NOMO-1 treated with DMSO at 0.1 percent for 48 hours (cell line): ENCODE results near the gene OR8G1.
A peak's percentile ranks its signal among the peaks of the same experiment; 100 is the strongest.

Source experiments
- DNase-seq: peaks from one replicate; lab custom pipeline; 2025; ENCODE audit not compliant: unreplicated experiment; lab: John Stamatoyannopoulos, UW

Gene OR8G1, protein sequence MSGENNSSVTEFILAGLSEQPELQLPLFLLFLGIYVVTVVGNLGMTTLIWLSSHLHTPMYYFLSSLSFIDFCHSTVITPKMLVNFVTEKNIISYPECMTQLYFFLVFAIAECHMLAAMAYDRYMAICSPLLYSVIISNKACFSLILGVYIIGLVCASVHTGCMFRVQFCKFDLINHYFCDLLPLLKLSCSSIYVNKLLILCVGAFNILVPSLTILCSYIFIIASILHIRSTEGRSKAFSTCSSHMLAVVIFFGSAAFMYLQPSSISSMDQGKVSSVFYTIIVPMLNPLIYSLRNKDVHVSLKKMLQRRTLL

GRCh38 chr11:124240621-124241397 is at the start of gene OR8G1:
OR8G1 (plus strand) TSS chr11:124241095; CDS start chr11:124249676, 8,581 bp downstream.
- no peak for DNase-seq

DNA sequence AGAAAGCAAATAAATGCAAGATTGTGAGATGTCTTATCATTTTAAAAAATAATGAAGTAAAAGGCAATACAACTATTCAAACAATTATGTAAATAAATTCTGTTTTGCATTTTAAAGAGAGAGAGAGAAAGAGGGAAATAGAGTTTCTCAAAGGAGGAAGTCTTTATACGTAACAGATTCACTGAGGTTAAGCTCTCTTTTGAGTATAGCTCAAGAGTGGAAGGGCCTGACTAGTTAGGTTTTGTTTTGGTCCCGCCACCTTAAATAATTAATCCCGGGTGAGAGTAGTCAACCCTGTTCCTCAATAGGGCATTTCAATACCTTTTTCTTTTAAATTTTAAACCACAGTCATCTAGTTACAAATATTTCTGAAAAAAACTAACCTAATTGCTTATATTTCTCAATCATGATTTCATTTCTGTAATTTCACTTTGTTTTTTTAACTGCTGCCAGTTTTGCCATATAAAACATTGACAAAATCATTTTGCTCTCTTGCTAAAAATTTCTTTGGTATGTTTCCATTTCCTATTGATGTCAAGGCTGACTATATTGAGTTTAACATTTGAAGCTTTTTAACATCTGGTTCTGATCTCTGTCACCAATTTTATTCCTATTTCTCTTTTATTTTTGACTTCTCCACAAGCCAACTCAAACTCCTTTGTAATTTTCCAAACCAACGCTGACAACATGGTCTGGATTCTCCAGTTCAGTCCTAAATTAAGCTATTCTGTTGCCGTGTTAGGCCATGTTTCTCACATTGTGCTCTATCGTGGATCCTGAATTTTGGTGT is 47.5 kb upstream of the OR8G1 start:
- DNase-seq = peak; percentile 67

DNA sequence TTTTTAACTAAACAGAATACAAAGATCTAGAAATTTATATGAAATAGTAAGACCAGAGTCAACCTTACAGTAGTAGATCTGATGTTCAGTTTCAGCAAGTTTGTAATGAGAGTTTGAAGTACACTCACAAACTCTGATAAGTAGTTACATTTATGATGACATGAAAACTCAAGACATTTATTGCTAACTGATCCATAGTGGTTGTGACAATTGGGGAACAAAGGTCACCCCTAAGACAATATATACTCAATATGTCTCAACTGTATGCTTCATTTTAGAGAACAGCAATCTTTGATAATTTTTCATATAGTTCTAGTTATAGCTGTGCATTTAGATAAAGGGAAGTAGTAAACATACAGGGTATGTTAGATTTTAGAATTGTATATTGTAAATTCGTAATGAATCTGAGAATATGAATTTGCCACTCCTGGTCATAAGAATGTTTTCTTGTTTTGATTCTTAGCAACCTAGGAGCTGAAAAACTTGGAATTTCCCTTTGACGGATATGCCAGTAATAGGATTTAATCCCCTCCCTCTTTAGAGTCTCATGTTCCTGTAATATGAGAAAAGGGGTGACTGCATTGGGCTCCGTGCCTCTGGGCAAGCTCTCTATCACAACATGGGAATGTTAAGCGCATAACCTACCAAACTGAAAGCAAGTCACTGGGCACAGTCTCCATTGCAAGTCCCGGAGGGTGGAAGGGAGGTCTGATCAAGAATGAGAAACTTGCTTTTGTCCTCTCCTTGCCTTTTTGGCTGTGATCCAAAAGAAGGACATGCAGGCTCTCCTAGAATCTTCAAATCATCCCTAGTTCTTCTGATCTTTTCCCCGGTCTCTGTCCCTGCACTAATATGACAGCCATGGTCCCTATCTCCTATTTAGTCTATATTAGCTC is 46.4 kb upstream of the OR8G1 start:
- no peak for DNase-seq

DNA sequence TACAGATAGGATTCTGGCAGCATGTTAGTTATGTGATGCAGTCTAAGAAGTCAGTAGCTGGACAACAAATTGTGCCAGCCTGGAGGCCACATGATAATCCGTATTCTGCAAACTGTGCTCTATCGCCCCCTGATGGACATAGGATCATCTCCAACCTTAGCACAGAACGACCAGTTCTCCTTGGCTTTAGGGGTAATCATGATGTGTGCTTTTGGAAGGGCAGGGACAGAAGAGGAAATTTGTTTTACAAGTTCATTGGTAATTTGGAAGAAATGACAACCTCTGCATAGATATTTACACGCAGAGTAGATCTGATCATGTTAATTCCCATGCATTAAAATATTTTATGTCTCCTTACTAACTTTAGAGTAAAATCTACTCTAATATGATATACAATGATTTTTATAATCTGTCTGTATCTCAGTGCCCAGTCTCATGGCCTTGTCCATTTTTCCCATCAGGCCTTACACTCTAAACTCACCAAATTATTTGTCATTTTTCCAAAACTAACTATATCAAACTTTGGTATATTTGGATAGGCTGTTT is 45.6 kb upstream of the OR8G1 start:
- DNase-seq = peak; percentile 47

DNA sequence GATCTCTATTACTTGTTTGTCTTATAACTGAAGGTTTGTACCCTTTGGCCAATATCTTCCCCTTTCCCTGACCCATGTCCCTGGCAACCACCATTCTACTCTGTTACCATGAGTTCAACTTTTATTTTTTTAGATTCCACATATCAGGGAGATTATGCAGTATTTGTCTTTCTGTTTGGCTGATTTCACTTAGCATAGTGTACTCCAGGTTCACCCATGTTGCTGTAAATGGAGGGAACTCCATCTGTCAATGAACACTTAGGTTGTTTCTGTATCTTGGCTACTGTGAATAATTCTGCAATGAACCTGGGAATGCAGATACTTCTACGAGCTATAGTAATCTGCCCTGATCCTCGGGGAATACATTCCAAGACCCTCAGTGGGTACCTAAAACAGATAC is 42.9 kb upstream of the OR8G1 start:
- no peak for DNase-seq

DNA sequence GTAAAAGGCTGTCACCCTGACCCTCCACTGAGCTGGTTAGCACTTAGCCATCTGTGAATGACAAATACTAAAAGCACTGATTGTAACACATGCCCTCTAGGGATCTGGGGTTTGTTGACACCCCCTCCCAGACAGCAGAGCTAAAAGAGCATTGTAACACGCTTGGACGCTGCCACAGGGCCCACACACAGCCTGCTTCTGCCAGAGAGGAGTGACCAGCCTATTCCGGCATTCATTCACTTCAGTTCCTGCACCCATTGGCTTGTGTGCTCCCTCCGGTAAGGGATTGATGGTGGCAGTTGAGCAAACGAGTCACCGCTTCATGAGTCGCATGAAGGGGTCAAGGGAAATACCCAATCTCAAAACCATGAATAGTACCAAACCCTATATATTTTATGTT is 42.0 kb upstream of the OR8G1 start:
- DNase-seq = no peak

DNA sequence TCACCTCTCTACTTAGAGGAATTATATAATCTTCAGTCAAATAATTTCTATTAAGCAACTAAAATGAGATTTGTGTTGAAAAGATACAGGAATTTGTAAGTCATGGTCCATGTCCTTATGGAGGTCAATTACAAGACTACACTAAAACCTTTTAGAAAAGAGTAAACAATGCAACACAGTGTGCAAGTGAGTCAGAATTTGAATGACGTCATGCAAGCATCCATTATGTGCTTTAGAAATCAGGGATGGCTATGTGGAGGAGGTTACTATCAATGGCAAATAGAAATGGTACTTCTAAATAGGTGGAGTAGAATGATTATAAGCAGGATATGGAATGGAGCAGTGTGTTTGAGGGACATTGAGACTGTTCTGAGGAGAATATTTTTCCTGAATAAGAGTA is 41.2 kb upstream of the OR8G1 start:
- no peak for DNase-seq

- DNase-seq = no peak
These were observed 40.2 kb upstream of the OR8G1 start for GRCh38 chr11:124200671-124201070.

DNA sequence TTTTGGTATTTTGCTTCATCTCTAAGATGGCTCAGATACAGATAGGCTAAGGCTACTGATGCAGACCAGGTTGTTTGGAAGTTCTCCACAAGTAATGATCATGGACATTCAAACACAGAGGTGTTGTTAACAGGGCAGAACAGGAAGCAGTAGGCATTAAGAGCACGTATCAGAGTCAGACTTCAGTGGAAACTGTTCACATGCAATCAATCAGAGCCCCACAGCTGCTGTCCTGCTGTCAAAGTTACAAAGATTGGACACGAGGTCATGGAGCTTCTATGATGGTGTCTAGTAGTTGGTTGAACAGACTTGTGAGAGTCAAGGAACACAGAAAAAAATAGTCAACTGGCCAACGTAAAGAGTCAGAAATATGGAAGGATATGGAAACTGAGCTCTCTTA is 37.9 kb upstream of the OR8G1 start:
- no peak for DNase-seq

- DNase-seq = no peak
These were observed 36.9 kb upstream of the OR8G1 start for GRCh38 chr11:124204008-124204407.

- peak; percentile 28 for DNase-seq
These were observed 33.6 kb upstream of the OR8G1 start for GRCh38 chr11:124207102-124207792.

- no peak for DNase-seq
These were observed 31.0 kb upstream of the OR8G1 start for GRCh38 chr11:124209824-124210357.

GRCh38 chr11:124210421-124210820 is 30.5 kb upstream of the OR8G1 start:
- DNase-seq = no peak

DNA sequence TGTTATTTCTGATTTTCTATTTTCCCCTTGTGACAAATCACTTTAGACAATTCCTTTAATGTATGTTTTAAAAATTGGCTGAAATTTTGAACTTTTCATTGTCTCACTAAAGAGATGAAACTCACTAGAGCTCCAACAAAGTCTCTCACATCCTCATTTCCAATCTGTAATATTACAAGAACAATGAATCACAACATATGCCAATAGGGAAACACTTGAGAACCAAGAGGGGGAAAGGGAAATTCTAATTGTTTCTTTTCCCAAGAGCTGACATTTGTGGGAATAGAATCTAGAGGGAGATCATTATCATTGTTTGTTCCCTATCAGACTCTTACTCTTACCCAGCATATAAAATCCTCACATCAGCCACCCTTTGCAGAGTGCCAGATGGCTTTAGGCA is 29.6 kb upstream of the OR8G1 start:
- no peak for DNase-seq

DNA sequence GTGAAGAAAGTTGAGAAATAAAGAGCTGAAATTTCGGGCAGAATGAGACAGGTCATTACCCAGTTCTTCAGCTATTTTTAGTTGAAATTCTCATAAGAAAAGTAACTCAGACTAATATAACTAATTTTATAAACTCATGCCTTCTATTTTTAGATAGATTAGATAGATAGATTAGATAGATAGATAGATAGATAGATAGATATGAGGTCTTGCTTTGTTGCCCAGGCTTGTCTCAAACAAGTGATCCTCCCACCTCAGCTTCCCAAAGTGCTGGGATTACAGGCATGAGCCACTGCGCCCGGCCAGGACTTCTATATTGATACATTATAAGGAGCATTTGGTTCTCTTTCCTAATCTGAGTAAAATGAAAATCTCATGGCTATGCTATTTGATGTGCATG is 26.9 kb upstream of the OR8G1 start:
- no peak for DNase-seq

- DNase-seq = no peak
These were observed 21.8 kb upstream of the OR8G1 start for GRCh38 chr11:124219126-124219525.

DNA sequence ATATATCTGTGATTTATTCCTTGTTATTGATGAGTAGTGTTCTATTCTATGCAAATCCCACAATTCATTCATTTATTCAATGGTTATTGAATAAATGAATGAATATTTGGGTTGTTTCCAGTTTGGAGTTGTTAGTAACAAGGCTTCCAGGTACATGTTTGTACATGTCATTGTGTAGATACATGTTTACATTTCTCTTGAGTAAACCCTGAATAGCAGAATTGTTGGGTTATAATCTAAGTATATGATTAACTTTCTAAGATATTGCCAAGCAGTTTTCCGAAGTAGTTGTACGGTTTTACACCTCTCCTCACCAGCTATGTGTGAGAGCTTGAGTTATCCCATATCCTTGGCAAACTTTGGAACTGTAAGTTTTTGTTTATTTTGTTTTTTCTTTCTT is 18.5 kb upstream of the OR8G1 start:
- no peak for DNase-seq

- DNase-seq = peak; percentile 90
These were observed 16.1 kb upstream of the OR8G1 start for GRCh38 chr11:124224618-124225423.

DNA sequence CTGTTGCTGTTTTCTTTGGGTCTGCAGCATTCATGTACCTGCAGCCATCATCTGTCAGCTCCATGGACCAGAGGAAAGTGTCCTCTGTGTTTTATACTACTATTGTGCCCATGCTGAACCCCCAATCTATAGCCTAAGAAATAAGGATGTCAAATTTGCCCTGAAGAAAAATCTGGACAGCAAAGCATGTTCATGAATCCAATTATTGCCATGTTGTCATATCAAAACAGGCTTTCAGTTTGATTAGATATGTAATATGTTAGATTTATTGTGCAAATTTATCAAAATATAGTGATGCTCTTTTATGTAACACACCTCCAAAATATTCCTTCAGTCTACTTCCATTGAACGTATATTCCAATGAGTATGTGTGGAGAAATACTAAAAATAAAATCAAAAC is 15.4 kb upstream of the OR8G1 start:
- DNase-seq = no peak
